Epithelial cell of esophagus (primary cell): ENCODE measurements around the gene ACOT12.
A peak's percentile ranks its signal among the peaks of the same experiment; 100 is the strongest.

Source experiments
- DNase-seq: peaks from one replicate; pipeline ENCODE4 v3.0.0; 2010; ENCODE audit warnings: low read depth
- H3K4me3 ChIP-seq: 2 replicates; pipeline ENCODE4 v1.5.1; 2011; ENCODE audit warnings: mild to moderate bottlenecking, low read length, control low read depth
- TF ChIP-seq, protein P1 (sequence below): IDR thresholded peaks from 2 replicates; pipeline ENCODE4 v1.5.1; 2011; ENCODE audit warnings: low read depth, mild to moderate bottlenecking, low read length, control low read depth, inconsistent platforms; ENCODE audit not compliant: insufficient read depth; ENCODE audit errors: missing control alignments

The ACOT12 gene

GRCh38 chr5:81401266-81401665 lies 7.3 kb upstream of the ACOT12 start:
- H3K4me3 ChIP-seq = no peak overlapping the region
- no peak for DNase-seq
- TF ChIP-seq, protein P1, sequence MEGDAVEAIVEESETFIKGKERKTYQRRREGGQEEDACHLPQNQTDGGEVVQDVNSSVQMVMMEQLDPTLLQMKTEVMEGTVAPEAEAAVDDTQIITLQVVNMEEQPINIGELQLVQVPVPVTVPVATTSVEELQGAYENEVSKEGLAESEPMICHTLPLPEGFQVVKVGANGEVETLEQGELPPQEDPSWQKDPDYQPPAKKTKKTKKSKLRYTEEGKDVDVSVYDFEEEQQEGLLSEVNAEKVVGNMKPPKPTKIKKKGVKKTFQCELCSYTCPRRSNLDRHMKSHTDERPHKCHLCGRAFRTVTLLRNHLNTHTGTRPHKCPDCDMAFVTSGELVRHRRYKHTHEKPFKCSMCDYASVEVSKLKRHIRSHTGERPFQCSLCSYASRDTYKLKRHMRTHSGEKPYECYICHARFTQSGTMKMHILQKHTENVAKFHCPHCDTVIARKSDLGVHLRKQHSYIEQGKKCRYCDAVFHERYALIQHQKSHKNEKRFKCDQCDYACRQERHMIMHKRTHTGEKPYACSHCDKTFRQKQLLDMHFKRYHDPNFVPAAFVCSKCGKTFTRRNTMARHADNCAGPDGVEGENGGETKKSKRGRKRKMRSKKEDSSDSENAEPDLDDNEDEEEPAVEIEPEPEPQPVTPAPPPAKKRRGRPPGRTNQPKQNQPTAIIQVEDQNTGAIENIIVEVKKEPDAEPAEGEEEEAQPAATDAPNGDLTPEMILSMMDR = no peak

DNA sequence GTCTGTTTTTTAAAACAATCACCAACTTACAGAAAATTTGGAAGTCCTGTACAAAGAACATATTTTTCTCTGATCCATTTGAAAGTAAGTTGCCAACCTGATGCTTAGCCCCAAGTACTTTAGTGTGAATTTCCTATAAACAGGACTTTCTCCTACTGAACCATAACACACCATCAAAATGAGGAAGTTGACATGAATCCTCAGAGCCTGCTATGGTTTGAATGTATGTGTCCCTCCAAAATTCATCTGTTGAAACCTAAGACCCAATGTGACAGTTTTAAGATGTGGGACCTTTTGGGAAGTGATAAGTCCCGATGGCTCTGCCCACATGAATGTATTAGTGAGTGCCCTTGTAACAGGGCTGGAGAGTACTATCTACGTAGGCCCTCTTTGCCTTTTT lies 6.4 kb upstream of the ACOT12 start:
- TF ChIP-seq, protein P1 = no peak
- no peak for DNase-seq
- no peak overlapping the region for H3K4me3 ChIP-seq

DNA sequence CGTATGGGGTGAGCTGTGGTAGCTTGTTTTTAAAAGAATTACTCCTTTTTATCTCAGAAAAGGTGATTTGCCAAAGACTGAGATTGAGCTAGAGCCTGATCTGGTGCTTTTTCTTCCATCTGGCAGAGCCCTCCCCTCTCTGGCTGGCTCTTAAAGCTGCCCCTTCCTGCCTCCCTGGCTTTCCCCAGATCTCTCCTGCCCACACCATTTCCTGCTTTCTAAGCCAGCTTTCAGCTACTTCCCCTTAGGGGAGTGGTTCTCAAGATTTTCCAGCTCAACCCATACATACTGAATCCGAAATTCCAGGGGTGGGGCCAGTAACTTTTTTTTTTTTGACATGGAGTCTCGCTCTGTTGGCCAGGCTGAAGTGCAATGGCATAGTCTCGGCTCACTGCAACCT lies 4.8 kb upstream of the ACOT12 start:
- TF ChIP-seq, protein P1 = no peak
- no peak overlapping the region for H3K4me3 ChIP-seq
- DNase-seq = no peak

GRCh38 chr5:81397176-81397575 lies 3.2 kb upstream of the ACOT12 start:
- no peak for DNase-seq
- TF ChIP-seq, protein P1 = no peak
- no peak overlapping the region for H3K4me3 ChIP-seq

GRCh38 chr5:81395262-81395661 lies 1.3 kb upstream of the ACOT12 start:
- TF ChIP-seq, protein P1 = no peak
- no peak overlapping the region for H3K4me3 ChIP-seq
- no peak for DNase-seq

- TF ChIP-seq, protein P1 = peak; percentile 2
- DNase-seq = no peak
- peak overlapping the region; percentile 20 for H3K4me3 ChIP-seq
Observed at GRCh38 chr5:81393430-81393782, 528 bp downstream of the ACOT12 start.

DNA sequence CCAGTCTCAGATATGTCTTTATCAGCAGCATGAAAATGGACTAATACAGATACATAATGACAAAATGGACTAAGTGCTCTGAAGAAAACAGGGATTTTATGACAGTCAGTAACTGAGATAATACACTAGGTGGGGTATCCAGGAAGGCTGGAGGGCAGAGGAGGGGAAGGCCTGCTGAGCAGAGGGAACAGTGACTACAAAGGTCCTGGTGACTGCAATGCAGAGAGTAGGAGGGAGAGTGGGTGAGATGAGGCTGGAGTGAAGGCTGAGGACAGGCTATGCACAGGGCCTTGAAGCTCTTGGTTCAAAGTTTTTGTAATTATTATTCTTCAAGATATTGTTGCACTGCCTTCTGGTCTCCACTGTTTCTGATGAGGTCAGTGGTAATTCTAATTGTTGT lies 4.9 kb downstream of the ACOT12 start:
- no peak overlapping the region for H3K4me3 ChIP-seq
- DNase-seq = no peak
- TF ChIP-seq, protein P1 = no peak
